ENCODE data around the gene COG7. TPM values are rescaled to one million over a fixed set of nuclear protein-coding genes. Genes with fewer than 3 reads are reported as not detected.

Gene COG7
- polyA plus RNA-seq, 1 experiment = 19.6 TPM

DNA sequence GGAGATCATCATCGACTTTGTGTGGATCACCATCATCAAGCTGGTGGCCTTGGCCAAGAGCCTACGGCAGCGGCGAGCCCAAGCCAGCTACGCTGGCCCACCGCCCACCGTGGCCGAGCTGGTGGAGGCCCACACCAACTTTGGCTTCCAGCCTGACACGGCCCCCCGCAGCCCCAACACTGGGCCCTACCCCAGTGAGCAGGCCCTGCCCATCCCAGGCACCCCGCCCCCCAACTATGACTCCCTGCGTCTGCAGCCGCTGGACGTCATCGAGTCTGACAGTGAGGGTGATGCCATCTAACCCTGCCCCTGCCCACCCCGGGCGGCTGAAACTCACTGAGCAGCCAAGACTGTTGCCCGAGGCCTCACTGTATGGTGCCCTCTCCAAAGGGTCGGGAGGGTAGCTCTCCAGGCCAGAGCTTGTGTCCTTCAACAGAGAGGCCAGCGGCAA, 72.5 kb downstream of the COG7 start:
- ChIA-PET POLR2A (interaction anchor here (1.0 kb wide), 1 partner anchor 43 kb away, joined by 3 read pairs; no protein-coding TSS in a partner anchor), CTCF (interaction anchor here (0.6 to 1.3 kb wide), 2 partner anchors 55 to 95 kb away, joined by 3 read pairs; no protein-coding TSS in a partner anchor)
- TF ChIP-seq, protein P1, sequence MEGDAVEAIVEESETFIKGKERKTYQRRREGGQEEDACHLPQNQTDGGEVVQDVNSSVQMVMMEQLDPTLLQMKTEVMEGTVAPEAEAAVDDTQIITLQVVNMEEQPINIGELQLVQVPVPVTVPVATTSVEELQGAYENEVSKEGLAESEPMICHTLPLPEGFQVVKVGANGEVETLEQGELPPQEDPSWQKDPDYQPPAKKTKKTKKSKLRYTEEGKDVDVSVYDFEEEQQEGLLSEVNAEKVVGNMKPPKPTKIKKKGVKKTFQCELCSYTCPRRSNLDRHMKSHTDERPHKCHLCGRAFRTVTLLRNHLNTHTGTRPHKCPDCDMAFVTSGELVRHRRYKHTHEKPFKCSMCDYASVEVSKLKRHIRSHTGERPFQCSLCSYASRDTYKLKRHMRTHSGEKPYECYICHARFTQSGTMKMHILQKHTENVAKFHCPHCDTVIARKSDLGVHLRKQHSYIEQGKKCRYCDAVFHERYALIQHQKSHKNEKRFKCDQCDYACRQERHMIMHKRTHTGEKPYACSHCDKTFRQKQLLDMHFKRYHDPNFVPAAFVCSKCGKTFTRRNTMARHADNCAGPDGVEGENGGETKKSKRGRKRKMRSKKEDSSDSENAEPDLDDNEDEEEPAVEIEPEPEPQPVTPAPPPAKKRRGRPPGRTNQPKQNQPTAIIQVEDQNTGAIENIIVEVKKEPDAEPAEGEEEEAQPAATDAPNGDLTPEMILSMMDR (IDR thresholded peaks at IDR 0.05; ENCODE audit: low read depth, low read length) = no peak
- no peak for DNase-seq (ENCODE audit: low read depth, low spot score)
- H3K27me3 ChIP-seq (ENCODE audit: control insufficient read depth, insufficient read depth, low read length) = peaks cover 6% of the 10 kb centered on the region
- no peaks in the 10 kb centered on the region; the same call in 1 of the 2 replicates for H3K9me3 ChIP-seq (ENCODE audit: control insufficient read depth, insufficient read depth, low read length)
- H3K27ac ChIP-seq (ENCODE audit: low read depth, low read length) = no peak overlapping the region
- no peak overlapping the region for H3K4me3 ChIP-seq (ENCODE audit: low read depth, low read length)

DNA sequence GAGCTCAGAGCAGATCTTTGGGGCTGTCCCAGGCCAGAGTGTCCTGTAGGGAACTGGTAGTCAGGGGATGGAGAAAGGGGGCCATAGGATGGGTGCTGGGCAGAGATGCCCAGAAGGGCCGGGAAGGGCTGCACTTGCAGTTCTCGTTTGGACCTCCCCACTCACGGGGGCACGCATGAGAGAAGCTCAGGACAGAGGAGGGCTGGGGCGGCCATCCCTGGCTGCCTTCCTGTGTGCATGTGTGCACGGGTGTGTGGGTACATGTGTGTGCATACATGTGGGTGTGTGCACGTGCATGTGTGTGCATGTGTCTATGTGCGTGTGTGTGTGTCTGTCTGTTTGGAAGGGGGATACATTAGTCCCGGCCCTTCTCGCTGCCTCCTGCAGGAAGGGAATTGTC, 73.3 kb downstream of the COG7 start:
- Histone ChIP-seq H3K27ac (ENCODE audit: low read depth, low read length) (no peak overlapping the region), H3K4me3 (ENCODE audit: low read depth, low read length) (no peak overlapping the region), H3K9me3 (ENCODE audit: control insufficient read depth, insufficient read depth, low read length) (no peaks in the 10 kb centered on the region; the same call in 1 of the 2 replicates), H3K27me3 (ENCODE audit: control insufficient read depth, insufficient read depth, low read length) (peaks cover 6% of the 10 kb centered on the region)
- DNase-seq (ENCODE audit: low read depth, low spot score) = no peak
- POLR2A ChIA-PET = interaction anchor here (1.0 kb wide), 1 partner anchor 44 kb away, joined by 3 read pairs; no protein-coding TSS in a partner anchor
- TF ChIP-seq, protein P1 (IDR thresholded peaks at IDR 0.05; ENCODE audit: low read depth, low read length) = no peak
- CTCF ChIA-PET = no interaction called here

DNA sequence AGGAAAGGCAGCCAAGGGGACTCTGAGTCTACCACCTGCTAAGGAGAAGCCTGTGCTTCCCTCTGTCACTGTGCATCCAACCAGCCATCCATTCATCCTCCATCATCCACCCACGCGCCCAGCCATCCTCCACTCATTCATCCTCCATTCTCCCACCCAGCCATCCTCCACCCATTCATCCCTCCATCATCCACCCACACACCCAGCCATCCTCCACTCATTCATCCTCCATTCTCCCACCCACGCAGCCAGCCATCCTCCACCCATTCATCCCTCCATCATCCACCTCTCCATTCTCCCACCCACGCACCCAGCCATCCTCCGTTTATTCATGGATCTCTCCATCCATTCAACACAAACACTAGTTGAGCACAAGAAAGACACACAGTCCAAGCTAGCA, 74.1 kb downstream of the COG7 start:
- no peak for DNase-seq (ENCODE audit: low read depth, low spot score)
- TF ChIP-seq, protein P1 (IDR thresholded peaks at IDR 0.05; ENCODE audit: low read depth, low read length) = no peak
- Histone ChIP-seq H3K9me3 (ENCODE audit: control insufficient read depth, insufficient read depth, low read length) (no peaks in the 10 kb centered on the region; the same call in 1 of the 2 replicates), H3K27ac (ENCODE audit: low read depth, low read length) (no peak overlapping the region), H3K27me3 (ENCODE audit: control insufficient read depth, insufficient read depth, low read length) (peaks cover 6% of the 10 kb centered on the region), H3K4me3 (ENCODE audit: low read depth, low read length) (no peak overlapping the region)
- CTCF ChIA-PET = no interaction called here
- POLR2A ChIA-PET = no interaction called here

DNA sequence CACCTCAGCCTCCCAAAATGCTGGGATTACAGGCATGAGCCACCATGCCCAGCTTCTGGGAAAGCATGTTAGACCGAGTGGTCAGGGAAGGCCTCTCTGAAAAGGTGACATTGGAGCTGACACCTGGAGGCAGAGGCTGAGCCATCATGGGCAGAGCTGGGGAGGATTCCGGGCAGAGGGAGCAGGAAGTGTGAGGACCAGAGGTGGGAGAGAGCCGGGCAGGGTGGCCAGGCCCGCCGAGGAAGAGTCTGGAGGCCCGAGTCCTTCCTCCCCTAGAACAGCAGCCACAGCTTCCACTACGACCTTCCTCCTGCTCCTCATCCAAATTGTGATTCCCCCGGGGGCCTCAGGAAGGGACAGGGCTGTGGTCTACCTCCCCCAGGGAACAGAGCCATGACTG, 74.7 kb downstream of the COG7 start:
- Histone ChIP-seq H3K27ac (ENCODE audit: low read depth, low read length) (no peak overlapping the region), H3K4me3 (ENCODE audit: low read depth, low read length) (no peak overlapping the region), H3K9me3 (ENCODE audit: control insufficient read depth, insufficient read depth, low read length) (no peaks in the 10 kb centered on the region; the same call in 1 of the 2 replicates), H3K27me3 (ENCODE audit: control insufficient read depth, insufficient read depth, low read length) (peaks cover 6% of the 10 kb centered on the region)
- DNase-seq (ENCODE audit: low read depth, low spot score) = no peak
- POLR2A ChIA-PET = no interaction called here
- TF ChIP-seq, protein P1 (IDR thresholded peaks at IDR 0.05; ENCODE audit: low read depth, low read length) = no peak
- CTCF ChIA-PET = no interaction called here

DNA sequence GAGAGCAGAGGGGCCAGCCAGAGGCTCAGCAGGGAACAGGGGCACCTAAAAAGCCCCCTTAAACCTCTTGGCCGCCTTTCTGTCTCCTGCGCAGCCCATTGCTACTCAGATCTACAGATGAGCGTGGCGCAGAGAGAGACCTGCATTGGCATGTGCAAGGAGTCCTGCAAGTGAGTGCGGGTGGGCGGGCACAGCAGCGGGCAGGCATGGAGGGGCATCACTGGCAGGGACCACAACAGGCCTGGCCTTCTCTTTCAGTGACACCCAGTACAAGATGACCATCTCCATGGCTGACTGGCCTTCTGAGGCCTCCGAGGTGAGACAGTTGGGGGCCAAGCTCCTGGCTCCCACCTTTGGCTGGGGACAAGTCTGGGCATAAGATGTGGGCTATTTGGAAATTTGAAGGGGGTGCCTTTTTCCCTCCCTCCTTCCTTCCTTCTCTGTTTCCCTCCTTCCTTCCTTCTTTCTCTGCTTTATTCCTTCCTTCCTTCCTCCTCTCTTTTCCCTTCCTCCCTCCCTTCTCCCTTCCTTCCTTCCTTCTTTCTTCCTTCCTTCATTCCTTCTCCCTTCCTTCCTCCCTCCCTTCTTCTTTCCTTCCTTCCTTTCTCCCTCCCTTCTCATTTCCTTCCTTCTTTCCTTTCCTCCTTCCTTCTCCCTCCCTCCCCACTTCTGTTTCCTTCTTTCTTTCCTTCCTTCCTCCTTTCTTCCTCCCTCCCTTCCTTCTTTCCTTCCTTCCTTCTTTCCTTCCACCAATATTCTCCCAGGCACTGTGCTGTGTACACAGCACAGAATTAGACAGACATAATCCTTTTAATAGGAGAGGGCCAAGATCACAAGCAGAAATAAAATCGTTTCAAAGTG, 75.7 kb downstream of the COG7 start:
- ChIA-PET POLR2A (no interaction called here), CTCF (no interaction called here)
- Histone ChIP-seq H3K27ac (ENCODE audit: low read depth, low read length) (no peak overlapping the region), H3K9me3 (ENCODE audit: control insufficient read depth, insufficient read depth, low read length) (no peaks in the 10 kb centered on the region; the same call in 1 of the 2 replicates), H3K4me3 (ENCODE audit: low read depth, low read length) (no peak overlapping the region), H3K27me3 (ENCODE audit: control insufficient read depth, insufficient read depth, low read length) (peaks cover 6% of the 10 kb centered on the region)
- DNase-seq (ENCODE audit: low read depth, low spot score) = no peak
- TF ChIP-seq, protein P1 (IDR thresholded peaks at IDR 0.05; ENCODE audit: low read depth, low read length) = no peak
